ENCODE measurements around the gene SLC22A23.

SLC22A23 gene

DNA sequence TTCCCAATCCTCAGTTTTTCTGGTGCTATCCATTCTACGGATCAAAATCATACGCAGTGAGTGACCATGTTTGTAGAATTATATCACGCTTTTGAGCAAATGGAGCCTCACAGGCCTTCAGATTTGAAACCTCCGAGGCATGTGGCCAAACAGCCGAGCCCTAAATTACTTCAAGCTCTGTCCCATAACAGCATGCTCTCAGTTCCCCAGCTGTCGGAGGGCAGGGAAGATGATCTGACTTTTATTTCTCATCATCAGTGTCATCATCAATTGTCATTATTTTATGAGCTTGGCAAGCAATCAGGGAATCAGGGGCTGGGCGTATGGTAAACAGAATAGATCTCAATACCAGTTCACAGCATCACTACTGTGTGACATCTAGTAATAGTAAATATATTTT is 124.9 kb downstream of the SLC22A23 start:
- DNase-seq (ENCODE audit: low read depth), result no peak

DNA sequence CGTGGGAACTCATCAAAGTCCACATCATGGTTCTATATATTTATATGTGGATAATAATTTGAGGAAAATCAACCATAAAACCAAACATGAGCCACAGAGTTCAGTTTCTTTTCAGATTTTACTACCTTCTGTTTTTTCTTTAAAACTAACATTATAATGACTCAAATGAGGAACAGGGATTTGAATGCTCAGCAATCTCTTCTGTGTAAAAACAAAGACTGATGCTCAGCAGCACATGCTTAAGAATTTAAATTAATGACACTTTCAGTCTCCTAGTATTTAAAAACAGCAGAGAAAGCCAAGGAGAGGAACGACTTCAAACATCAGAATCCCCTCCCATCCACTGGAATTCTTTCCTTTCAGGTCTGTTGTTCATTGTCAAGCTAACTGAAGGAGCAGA is 125.4 kb downstream of the SLC22A23 start:
- DNase-seq (ENCODE audit: low read depth), result no peak

DNA sequence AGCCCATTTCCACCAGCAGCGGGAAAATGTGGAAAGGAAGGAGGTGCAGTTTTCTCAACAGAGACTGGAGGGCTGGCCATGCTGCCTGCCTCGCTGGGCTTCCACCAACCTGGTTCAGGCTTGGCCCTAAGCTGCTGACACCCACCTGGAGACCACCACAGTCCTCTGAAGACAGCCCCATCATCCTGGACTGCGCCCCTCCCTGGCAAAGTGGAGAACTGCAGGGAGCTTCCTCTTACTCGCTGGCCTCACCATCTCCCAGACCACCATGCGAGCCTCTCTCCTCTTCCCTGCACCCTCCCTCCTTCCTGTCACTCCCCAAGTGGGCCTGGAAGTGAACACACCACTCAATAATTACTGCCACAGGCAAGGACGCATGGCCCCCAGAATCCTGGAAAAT is 126.7 kb downstream of the SLC22A23 start:
- DNase-seq (ENCODE audit: low read depth), result no peak

DNA sequence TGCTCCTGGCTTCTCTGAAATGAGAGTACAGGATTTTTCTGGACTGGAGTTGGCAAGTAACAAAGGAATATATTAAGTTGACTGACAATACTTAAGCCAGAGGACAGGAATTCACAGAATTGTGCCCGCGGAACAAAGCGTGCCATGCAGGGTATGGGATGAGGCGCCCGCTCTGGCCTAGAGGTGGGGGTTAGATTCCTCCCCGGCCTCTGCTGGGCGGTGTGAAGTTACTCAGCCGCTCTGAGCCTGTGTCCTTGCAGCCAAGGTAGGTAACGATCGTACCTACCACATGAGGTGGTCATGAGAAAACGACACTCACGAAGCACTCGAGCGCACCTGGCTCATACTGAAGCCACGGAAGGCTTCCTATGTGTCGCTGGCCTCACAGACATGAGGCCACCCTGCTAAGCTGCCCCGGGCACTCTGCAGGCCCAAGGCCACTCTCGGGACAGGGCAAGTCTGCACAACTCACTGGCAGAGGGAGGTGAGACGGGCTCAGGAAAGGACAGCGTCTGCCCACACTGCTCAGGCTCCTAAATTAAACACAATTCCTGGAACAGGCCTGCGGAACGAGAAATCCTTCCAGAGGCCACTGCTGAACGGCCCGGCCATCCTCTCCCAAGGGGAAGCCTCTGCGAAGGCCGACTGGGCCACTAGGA is 127.3 kb downstream of the SLC22A23 start:
- no peak for DNase-seq (ENCODE audit: low read depth)

DNA sequence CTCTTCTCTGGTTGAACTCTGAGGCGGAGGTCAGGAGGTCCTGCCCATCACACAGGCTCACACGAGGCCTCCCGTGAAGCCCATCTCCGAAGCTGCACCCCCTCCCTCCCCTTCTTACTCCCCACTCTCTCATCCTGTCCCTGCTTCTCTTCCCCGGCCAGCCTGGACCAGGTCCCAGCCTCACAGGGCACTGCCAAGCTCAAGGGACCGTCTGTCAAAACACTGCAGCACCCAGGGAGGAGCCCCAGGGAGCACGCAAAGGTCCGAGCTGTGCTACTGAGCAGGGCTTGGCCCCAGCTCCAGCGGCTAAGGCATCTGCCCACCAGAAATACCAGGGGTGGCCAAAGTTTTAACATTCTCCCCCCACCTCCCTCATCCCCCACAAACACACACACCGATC is 128.1 kb downstream of the SLC22A23 start:
- DNase-seq (ENCODE audit: low read depth), result no peak

DNA sequence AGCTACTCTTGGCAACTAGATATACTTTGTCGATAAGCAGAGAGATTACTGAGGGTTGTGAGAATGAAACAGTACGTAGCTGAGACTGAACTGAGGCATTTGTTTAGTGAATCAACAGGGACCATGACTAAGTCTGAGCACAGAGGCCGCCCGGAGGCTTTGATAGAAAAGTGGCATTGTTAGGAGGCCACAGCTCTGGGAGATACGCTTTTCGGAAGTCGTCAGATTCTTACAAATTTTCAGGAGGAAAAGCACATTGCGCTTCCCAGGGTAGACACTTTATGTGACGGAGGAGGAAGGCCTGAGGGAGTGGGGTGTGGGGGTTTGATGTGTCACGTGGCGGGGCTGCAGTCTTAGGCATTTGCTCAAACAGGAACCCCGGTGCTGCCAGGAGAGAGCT is 128.7 kb downstream of the SLC22A23 start:
- DNase-seq (ENCODE audit: low read depth), result no peak

DNA sequence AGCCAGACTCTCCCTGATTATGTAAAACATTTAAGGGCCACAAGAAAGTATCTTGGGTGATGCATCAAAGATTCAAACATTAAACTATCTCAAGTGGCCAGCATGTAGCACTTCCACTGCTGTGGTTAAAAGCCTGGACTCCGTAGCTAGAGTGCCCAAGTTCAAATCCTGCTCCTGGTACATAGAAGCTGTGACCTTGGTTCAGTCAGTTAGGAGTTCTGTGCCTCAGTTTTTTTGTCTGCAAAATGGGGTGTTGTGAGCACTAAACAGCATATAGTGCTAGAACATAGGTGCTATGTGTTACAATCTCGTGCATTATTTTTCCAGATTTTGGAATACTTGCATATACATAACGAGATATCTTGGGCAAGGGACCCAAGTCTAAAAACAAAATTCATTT is 129.4 kb downstream of the SLC22A23 start:
- no peak for DNase-seq (ENCODE audit: low read depth)

DNA sequence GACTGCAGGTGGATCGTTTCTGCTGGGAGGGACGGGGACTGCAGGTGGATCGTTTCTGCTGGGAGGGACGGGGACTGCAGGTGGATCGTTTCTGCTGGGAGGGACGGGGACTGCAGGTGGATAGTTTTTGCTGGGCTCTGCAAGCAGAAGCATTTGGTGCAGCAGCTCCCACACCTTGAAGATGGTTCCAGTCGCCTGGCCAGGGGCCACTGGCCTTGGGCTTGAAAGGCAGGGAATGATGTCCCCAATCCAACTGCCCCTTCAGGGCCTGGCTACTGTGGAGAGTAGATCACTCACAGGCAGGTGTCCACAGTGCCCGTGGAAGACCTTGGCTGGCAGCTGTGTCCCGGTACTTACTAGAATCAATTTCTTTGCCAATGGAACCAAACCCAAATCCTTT is 129.9 kb downstream of the SLC22A23 start:
- no peak for DNase-seq (ENCODE audit: low read depth)

DNA sequence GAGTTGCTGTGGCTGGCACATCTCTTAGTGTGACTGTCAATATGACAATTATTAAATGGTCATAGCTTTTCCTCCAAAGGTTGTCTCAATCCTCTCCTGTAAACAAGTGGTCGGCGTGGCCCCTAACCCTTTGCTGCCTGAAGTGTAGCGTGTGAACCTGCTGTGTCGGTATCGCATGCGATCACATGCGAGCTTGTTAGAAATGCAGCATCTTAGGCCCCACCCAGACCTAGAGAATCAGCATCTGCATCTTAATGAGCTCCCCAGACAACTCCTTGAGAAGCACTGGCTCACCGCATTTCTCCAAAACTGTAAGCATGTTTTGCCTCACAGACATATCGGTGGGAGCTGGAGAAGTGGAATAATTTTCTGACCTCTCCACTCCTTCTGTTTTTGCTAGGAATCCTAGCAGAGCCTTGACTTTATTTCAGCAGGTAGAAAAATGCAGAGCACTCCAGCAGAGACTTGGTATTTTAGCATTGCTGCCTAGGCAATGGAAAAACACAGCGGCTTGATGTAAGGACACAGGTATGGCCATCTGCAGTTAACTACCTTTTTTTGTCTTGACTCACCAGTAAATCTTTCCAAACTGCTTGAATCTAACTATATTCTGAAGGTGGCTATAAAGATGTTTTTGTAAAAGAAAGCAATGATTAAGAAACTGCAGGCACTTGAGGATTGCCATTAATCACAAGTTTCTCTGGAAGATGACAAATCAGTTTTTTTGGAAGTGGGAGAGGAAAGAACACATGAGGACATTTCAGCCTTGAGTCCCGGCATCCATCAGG is 130.5 kb downstream of the SLC22A23 start:
- DNase-seq (ENCODE audit: low read depth), result no peak

DNA sequence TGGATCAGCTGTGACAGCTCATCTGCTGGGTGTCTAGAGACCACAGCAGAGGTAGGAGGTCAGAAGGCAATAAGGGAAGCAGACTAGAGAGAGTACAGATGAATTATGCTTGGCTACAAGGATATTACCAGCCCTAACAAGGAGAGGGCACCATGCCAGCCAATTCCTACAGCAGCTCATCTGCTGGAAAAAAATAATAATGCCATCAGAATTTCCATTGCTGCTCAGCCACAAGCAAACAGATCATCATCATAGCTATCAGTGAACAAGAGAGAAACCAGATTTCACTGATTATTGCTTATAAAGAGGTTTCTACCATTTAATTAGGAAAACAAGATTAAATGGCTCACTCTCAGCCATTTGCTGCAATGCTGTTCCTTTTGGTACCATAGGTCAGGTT is 131.6 kb downstream of the SLC22A23 start:
- DNase-seq (ENCODE audit: low read depth), result peak; percentile 42

DNA sequence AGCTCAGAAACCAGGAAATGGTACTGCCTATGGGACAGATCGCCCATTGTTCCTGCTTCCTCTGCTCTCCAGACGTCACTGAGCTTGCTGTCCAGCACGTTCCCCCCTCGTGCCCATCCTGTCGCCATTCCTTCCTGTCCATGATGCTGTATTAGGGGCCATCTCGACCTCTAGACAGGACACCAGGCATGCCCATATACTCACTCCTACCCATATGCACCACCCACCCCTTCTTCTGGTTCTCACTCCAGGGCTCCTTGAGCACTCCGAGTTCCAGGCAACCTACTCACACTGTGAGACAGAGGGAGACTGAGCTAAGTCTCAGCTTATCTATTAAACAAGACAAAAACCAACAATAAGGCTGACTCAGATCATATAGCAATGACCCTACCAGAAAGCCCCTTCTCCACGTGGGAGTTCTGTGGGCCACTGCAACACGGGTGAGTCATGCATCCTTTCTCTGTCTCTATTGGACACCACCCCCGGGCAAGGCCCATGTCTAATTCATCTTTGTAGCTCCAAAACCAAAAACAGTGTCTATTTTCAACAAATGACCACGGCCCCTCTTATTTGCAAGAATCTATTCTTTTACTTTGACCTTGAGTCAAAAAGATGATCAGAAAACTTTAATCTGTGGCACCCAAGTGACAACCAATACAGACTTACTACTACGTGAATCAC is 132.4 kb downstream of the SLC22A23 start:
- peak; percentile 47 for DNase-seq (ENCODE audit: low read depth)

DNA sequence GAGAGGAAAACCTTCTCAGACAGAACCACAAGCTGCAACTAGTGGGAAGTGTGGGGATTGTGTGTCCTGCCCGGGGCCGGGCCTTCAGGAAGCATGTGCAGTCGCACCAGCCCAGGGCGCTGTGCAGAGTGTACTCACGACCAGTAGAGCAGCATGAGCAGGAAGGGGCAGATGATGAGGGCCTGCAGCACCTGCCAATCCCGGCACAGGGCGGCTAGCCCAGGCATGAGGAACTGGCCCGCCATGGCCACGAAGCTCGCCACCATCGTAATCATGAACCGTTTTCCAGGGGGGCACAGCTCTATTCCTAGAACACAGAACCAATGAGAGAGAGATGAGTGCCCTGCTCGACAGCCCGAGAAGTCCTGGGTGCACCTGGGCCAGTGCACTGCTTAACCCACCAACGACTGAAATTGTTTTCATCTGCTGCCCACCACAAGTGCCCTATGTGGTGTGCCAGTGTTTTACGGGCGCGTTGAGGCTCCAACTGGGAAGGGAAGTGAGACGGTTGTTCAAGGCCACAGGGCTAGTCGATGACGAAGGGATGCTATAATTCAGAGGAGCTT is 133.1 kb downstream of the SLC22A23 start:
- DNase-seq (ENCODE audit: low read depth), result no peak

DNA sequence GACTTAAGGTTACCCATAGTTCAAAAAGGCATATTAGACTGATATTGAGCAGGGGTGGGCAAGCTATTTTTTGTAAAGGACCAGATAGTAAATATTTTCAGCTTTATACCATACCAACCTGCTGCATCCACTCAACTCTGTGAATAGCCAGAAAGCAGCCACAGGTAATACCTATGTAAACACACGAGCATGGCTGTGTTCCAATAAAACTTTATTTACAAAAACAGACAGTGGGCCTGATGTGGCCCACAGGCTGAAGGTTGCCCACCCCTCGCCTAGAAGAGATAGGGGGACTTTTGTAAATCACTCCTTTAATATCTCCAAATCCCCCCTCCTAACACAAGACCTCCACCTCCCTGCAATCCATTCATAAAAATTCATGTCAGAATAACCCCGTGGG is 133.7 kb downstream of the SLC22A23 start:
- DNase-seq (ENCODE audit: low read depth), result no peak

DNA sequence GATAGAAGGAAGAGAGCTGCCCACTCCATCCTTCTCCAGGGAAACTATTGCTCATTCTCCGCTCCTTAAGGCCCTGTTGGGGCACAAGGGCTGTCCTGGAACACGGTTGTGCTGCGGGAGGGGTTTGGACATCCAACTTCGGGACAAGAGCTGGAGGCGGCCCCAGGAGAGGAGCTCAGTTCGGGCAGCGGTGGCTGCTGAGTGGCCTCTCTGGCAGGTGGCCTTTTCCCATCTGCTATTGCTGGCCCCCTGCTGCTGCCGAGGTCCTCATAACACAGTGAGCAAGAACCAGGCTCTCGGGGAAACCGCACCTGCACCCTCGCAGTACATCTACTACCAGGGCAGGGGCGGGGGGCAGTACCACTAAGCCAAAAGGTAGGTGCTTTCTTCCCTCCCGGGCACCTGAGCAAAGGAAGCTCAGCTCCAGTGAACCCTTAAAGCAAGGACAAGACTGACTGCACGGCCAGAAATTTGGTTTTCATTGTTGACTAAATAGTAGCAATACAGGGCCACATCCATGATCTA is 134.4 kb downstream of the SLC22A23 start:
- no peak for DNase-seq (ENCODE audit: low read depth)

DNA sequence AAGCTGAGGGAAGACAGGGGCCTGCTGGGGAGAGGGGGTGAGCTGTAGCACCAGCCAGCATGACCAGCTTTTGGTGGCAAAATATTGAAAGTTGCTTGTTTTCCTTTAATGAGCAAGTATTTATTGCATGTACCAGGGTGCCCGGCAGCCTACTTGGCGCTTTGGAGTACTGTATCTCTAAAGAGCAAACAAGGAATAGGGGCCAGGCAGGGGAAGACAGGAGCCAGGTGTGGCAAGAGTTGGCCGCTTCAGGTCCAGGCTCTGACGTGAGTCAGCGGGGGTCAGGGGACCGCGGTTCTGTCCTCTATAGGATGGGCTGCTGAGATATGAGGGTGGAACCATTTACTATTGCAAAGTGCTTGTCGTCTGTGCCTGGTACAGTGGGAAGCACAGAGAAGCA is 135.0 kb downstream of the SLC22A23 start:
- DNase-seq (ENCODE audit: low read depth), result no peak

DNA sequence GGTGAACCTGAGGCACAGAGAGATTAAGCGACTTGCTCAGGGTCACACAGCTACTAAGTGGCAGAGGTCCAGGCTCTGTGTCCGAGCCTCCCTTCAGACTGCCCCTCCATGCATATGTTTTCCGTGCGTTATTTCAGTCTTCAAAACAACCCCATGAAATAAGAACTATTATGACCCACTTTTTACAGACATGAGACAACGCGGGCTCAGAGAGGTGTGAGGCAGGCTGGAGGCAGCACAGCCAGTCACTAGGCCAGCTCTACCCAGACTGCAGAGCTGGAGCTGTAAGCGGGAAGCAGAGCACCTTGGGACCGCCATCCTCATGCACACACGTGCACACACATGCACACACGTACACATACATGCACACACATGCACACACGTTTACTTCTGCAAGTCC is 135.8 kb downstream of the SLC22A23 start:
- DNase-seq (ENCODE audit: low read depth), result no peak

DNA sequence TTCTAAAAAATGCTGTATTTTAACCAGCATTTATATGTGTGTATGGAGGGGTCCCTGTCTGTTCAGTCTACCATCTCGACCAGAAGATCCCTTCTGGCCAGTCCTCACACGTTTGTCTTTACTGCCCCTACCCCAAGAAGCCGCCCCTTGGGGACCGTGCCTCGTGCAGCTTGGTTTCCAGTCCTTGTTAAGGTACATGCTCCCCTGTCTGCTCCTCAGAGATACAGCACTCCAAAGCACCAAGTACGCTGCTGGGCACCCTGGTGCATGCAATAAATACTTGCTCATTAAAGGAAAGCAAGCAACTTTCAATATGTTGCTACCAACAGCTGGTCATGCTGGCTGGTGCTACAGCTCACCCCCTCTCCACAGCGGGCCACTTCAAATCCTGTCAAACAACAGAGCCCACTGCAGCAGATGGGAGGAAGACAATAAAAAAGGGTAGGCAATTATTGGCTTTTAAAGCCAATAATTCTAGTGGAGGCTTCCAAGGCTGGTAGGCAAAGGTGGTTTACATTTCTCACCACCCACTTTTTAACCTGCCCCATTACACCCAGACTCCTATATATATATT is 136.5 kb downstream of the SLC22A23 start:
- no peak for DNase-seq (ENCODE audit: low read depth)

DNA sequence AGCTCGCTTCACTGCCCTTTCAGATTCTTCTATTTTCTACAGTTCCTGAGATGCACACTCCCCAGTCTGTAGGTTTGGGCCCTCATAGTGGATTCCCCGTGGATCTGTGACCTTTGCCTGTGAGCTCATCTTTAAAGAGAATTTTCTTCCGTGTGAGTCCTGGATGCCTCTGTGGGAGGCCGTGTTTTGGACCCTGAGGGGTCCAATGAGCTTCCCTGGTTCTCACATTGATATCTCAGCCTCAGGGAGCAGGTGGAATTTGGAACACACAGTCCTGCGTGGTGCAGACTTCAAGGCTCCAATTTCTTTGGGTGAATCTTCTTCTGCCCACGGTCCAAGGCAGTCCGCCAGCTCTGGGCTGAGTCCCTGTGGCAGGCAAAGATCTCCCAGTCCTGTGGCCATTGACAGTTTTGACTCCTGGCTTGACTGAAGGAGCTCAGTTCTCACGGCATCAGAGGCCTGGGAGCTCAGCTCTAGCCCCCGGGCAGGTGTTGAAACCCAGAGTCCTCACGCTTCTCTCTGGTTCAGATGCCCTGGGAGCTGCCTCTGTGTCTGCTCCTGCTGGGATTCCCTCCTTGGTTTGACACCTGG is 137.1 kb downstream of the SLC22A23 start:
- DNase-seq (ENCODE audit: low read depth), result no peak

DNA sequence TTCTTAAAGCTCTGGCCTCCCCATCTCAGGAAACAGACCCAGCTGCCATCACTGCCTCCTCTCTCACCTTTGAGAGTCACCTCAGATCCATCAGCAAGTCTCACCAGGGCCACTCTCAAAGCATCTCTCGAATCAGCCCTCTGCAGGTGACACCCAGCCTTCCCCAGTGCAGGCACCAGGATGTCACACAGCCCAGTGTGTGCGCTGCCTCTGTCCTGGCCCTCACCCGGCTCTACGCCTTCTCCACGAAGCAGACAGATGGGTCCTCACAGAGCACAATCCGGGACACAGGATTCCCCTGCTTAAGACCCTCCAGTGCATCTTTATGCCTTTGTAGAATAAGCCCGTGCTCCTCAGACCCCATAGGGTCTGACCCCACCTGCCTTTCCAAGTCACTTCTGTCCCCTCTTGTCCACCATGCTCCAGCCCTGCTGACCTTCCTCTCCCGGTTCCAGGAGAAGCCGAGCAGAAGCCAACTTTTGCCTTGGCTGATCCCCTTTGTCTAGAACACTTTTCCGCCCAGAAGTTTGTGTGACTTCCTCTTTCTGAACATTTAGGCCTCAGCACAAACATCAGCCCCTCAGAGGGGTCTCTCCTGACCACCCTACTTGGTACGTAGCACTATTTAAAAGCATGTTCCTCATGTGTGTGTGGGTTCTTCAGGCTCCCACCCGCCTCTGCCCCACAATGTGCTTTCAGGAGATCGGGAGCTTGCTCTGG is 137.9 kb downstream of the SLC22A23 start:
- no peak for DNase-seq (ENCODE audit: low read depth)

DNA sequence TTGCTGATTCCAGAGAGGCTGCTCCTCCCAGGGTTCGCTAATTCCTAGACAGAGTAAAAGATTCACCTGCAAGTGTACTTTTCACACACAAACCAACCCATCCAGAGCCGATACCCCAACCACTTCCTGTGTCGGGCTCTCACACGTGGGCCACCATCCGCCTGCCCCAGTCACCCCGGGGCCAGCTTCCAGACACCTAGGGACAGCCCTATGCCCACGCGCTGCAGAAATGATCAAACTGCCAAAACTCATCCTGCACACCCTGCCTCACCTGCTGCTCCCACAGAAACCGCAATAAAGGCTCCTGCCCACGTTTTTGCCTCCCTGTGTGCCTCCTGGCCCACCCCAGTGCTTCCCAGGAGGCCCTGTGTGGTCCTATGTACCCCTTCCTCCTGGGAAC is 138.6 kb downstream of the SLC22A23 start:
- DNase-seq (ENCODE audit: low read depth), result no peak

DNA sequence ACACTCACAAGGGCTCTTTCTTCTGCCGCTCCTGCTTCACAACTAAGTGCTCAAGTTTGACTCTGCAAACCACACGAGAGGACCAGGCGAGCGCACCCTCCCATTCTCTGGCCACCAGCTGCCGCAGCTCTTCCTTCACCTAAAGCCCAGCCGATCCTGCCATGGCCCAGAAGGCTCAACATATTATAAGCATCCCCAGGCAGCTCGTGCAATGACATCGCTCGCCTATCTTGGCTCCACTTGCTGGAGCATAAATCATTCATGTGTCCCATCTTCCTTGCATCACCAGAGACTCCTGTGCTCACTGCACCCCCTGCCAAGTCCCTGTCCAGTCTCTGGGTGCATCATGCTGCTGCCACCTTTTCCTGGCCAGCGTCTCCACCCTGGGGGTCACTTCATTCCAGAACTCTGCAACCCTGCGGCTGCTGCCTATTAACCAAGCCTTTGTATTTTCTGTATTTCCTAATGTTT is 139.1 kb downstream of the SLC22A23 start:
- no peak for DNase-seq (ENCODE audit: low read depth)
